Left renal cortex interstitium (tissue), 4 donors: ENCODE measurements around the gene IFT172. TPM values are rescaled to one million over a fixed set of nuclear protein-coding genes. Genes with fewer than 3 reads are reported as not detected.

ENCODE experiments used
- polyA plus RNA-seq, 4 donors: library from polyadenylated mRNA; unstranded; fragments of 120-200 nt; gene quantifications; one replicate each; pipeline ENCODE4 v1.2.1, GENCODE V29; 2013; ENCODE audit not compliant: insufficient read length in 4 of 4

IFT172 gene
- polyA plus RNA-seq, 4 donors, result 33.3 to 78.8 (median 49.9) TPM

Other genes starting within 250 kb of the IFT172 start
- gene SLC30A3, start 226.7 kb downstream of the IFT172 start, polyA plus RNA-seq, result 10 to 100 TPM in 1 of 4 donors, 1 to 10 TPM in 3; 5.3 to 11.2 (median 7.0) TPM
- gene DNAJC5G, start 214.3 kb downstream of the IFT172 start, polyA plus RNA-seq, result 1 to 10 TPM in 2 of 4 donors, under 1 TPM in 2; 0.43 to 1.6 (median 0.83) TPM
- gene TRIM54, start 207.3 kb downstream of the IFT172 start, polyA plus RNA-seq, result 1 to 10 TPM; 3.4 to 8.7 (median 4.7) TPM
- 1 to 10 TPM in 2 of 4 donors, under 1 TPM in 2; 0.59 to 1.5 (median 1.1) TPM for gene UCN, start 181.3 kb downstream of the IFT172 start, polyA plus RNA-seq
- 10 to 100 TPM; 69.5 to 93.3 (median 80.5) TPM for gene MPV17, start 166.6 kb downstream of the IFT172 start, polyA plus RNA-seq
- 10 to 100 TPM; 65.4 to 82.3 (median 73.2) TPM for gene GTF3C2, start 133.0 kb downstream of the IFT172 start, polyA plus RNA-seq
- 10 to 100 TPM; 44.1 to 58.6 (median 52.8) TPM for gene EIF2B4, start 119.4 kb downstream of the IFT172 start, polyA plus RNA-seq
- gene SNX17, start 119.1 kb downstream of the IFT172 start, polyA plus RNA-seq, result 100 to 1,000 TPM in 3 of 4 donors, 10 to 100 TPM in 1; 99.0 to 127 (median 108) TPM
- 10 to 100 TPM; 16.4 to 28.5 (median 21.2) TPM for gene ZNF513, start 109.0 kb downstream of the IFT172 start, polyA plus RNA-seq
- gene PPM1G, start 80.2 kb downstream of the IFT172 start, polyA plus RNA-seq, result 10 to 100 TPM; 87.3 to 98.8 (median 92.5) TPM
- gene NRBP1, start 61.1 kb downstream of the IFT172 start, polyA plus RNA-seq, result 100 to 1,000 TPM; 125 to 146 (median 132) TPM
- 10 to 100 TPM in 1 of 4 donors, 1 to 10 TPM in 3; 7.4 to 11.5 (median 8.2) TPM for gene KRTCAP3, start 47.4 kb downstream of the IFT172 start, polyA plus RNA-seq
- 10 to 100 TPM in 1 of 4 donors, 1 to 10 TPM in 3; 7.1 to 10.9 (median 8.8) TPM for gene FNDC4, start 5.5 kb upstream of the IFT172 start, polyA plus RNA-seq
- under 1 TPM in 2 of 4 donors, not detected in 2; 0.16 to 0.28 TPM for gene GCKR, start 7.1 kb upstream of the IFT172 start, polyA plus RNA-seq
- 10 to 100 TPM; 66.1 to 84.9 (median 75.4) TPM for gene ZNF512, start 93.3 kb upstream of the IFT172 start, polyA plus RNA-seq
- gene CCDC121, start 139.3 kb upstream of the IFT172 start, polyA plus RNA-seq, result 10 to 100 TPM; 11.0 to 14.7 (median 11.5) TPM
- 10 to 100 TPM; 52.3 to 66.8 (median 58.8) TPM for gene GPN1, start 139.3 kb upstream of the IFT172 start, polyA plus RNA-seq
- gene SUPT7L, start 173.9 kb upstream of the IFT172 start, polyA plus RNA-seq, result 10 to 100 TPM; 49.5 to 72.8 (median 59.2) TPM
- gene SLC4A1AP, start 174.1 kb upstream of the IFT172 start, polyA plus RNA-seq, result 10 to 100 TPM; 30.3 to 41.6 (median 34.9) TPM